Common myeloid progenitor, CD34-positive (primary cell): ENCODE measurements around the gene CNR1.

Source experiments
- CTCF ChIA-PET: fragments of 350-600 bp; sonication (Branson Sonifier 250); formaldehyde crosslinking; loops from one replicate; lab custom pipeline; 2021; ENCODE audit warnings: antibody characterized with exemption; lab: Charles Lee
- POLR2A ChIA-PET: fragments of 350-600 bp; sonication (Branson Sonifier 250); formaldehyde crosslinking; loops from one replicate; lab custom pipeline; 2021; ENCODE audit warnings: antibody characterized with exemption; lab: Charles Lee
- DNase-seq, 3 donors: peaks; one replicate each; pipeline versions ENCODE4 v3.0.0 to v3.0.0-alpha.2; 2013
- H3K27ac ChIP-seq, 2 experiments: 1 replicate in 1 of 2; 2 replicates in 1 of 2; pipeline ENCODE4 v1.7.0; 2013; ENCODE audit warnings: inconsistent platforms in 2 of 2, low read length in 2 of 2, mild to moderate bottlenecking in 2 of 2, low read depth in 1 of 2, moderate library complexity in 1 of 2; ENCODE audit not compliant: severe bottlenecking in 2 of 2, insufficient read depth in 1 of 2, poor library complexity in 1 of 2
- H3K27me3 ChIP-seq, 5 experiments: replicated peaks in 2 of 5; 1 replicate in 3 of 5; 2 replicates in 2 of 5; pipeline versions ENCODE4 v1.6.1 to v1.7.0; 2013; ENCODE audit warnings: low read length in 4 of 5, mild to moderate bottlenecking in 2 of 5, moderate library complexity in 2 of 5, inconsistent platforms in 1 of 5; ENCODE audit not compliant: insufficient read depth in 5 of 5, control insufficient read depth in 4 of 5
- H3K36me3 ChIP-seq, 4 experiments: 1 replicate in 2 of 4; 2 replicates in 2 of 4; pipeline versions ENCODE4 v1.6.1 to v1.7.0; 2013; ENCODE audit warnings: low read length in 3 of 4, control low read depth in 1 of 4, mild to moderate bottlenecking in 1 of 4; ENCODE audit not compliant: control insufficient read depth in 4 of 4, insufficient read depth in 4 of 4
- H3K4me1 ChIP-seq, 4 experiments: 1 replicate in 3 of 4; 2 replicates in 1 of 4; pipeline versions ENCODE4 v1.6.1 to v1.7.1; 2013; ENCODE audit warnings: low read length in 3 of 4, mild to moderate bottlenecking in 3 of 4, control low read depth in 1 of 4, inconsistent platforms in 1 of 4, moderate library complexity in 1 of 4; ENCODE audit not compliant: control insufficient read depth in 4 of 4, insufficient read depth in 4 of 4; ENCODE audit errors: control extremely low read depth in 1 of 4
- H3K4me3 ChIP-seq, 7 experiments: 1 replicate in 4 of 7; 2 replicates in 3 of 7; pipeline versions ENCODE4 v1.5.1 to v1.7.0; 2013; ENCODE audit warnings: mild to moderate bottlenecking in 7 of 7, low read length in 6 of 7, moderate library complexity in 6 of 7, inconsistent platforms in 2 of 7, low read depth in 2 of 7, control low read depth in 1 of 7; ENCODE audit not compliant: insufficient read depth in 4 of 7, control insufficient read depth in 1 of 7; ENCODE audit errors: extremely low read depth in 1 of 7
- H3K9me3 ChIP-seq, 5 experiments: 1 replicate in 4 of 5; 2 replicates in 1 of 5; pipeline versions ENCODE4 v1.6.1 to v1.7.1; 2013; ENCODE audit warnings: low read length in 4 of 5, mild to moderate bottlenecking in 2 of 5, inconsistent platforms in 1 of 5, low read depth in 1 of 5, moderate library complexity in 1 of 5; ENCODE audit not compliant: control insufficient read depth in 4 of 5, insufficient read depth in 2 of 5; ENCODE audit errors: control extremely low read depth in 1 of 5
- WGBS: methylation state at CpG from one replicate; pipeline ENCODE4 v1.1.5; 2013; ENCODE audit not compliant: insufficient coverage; 5-methylcytosine and 5-hydroxymethylcytosine counted together

Gene CNR1

GRCh38 chr6:88166493-88167351 lies 575 bp upstream of the CNR1 start:
- CTCF ChIA-PET: no interaction called here
- Histone ChIP-seq H3K27me3 (peaks cover 39 to 90% (median 46%) of the 10 kb centered on the region in 5 experiments), H3K9me3 (no peaks in the 10 kb centered on the region), H3K27ac (no peak overlapping the region), H3K4me3 (peak overlapping the region; percentile 18 to 78 (median 45)), H3K36me3 (no peaks in the 10 kb centered on the region), H3K4me1 (peaks cover 0 to 24% (median 20%) of the 10 kb centered on the region in 4 experiments)
- POLR2A ChIA-PET: no interaction called here
- peak in 2 of 3 donors; percentile 15 to 23 for DNase-seq
- WGBS: under 1% methylated on average over 67 of the region's 103 CpGs

GRCh38 chr6:88165087-88165843 lies 882 bp downstream of the CNR1 start:
- H3K9me3 ChIP-seq: no peaks in the 10 kb centered on the region
- 0% methylated on average over 10 of the region's 18 CpGs for WGBS
- peaks cover 0 to 24% (median 20%) of the 10 kb centered on the region in 4 experiments for H3K4me1 ChIP-seq
- no peaks in the 10 kb centered on the region for H3K36me3 ChIP-seq
- H3K27me3 ChIP-seq: peaks cover 32 to 88% (median 46%) of the 10 kb centered on the region in 5 experiments
- POLR2A ChIA-PET: interaction anchor here (0.6 kb wide), 1 partner anchor 11 kb away, joined by 6 read pairs; no protein-coding TSS in a partner anchor
- no peak overlapping the region for H3K27ac ChIP-seq
- CTCF ChIA-PET: no interaction called here
- DNase-seq: peak in 2 of 3 donors; percentile 20 to 40
- peak overlapping the region in 6 of 7 experiments; percentile 34 to 78 (median 57) for H3K4me3 ChIP-seq

- Histone ChIP-seq H3K9me3 (no peaks in the 10 kb centered on the region), H3K27ac (no peak overlapping the region), H3K36me3 (no peaks in the 10 kb centered on the region), H3K4me1 (peaks cover 0 to 24% (median 20%) of the 10 kb centered on the region in 4 experiments), H3K27me3 (peaks cover 30 to 76% (median 41%) of the 10 kb centered on the region in 5 experiments), H3K4me3 (no peak overlapping the region)
- WGBS: 100% methylated on average over 1 of the region's 4 CpGs
- ChIA-PET POLR2A (no interaction called here), CTCF (no interaction called here)
- DNase-seq: no peak
Measured at GRCh38 chr6:88164061-88164460, 2.1 kb downstream of the CNR1 start.

GRCh38 chr6:88163616-88164015 lies 2.5 kb downstream of the CNR1 start:
- ChIA-PET CTCF (no interaction called here), POLR2A (no interaction called here)
- no peaks in the 10 kb centered on the region for H3K36me3 ChIP-seq
- 100% methylated on average over 1 of the region's 1 CpG for WGBS
- H3K27me3 ChIP-seq: peaks cover 25 to 72% (median 38%) of the 10 kb centered on the region in 5 experiments
- no peaks in the 10 kb centered on the region for H3K9me3 ChIP-seq
- no peak overlapping the region for H3K27ac ChIP-seq
- H3K4me1 ChIP-seq: peaks cover 0 to 24% (median 20%) of the 10 kb centered on the region in 4 experiments
- H3K4me3 ChIP-seq: no peak overlapping the region
- no peak for DNase-seq

- no peak for DNase-seq
- H3K27me3 ChIP-seq: peaks cover 13 to 55% (median 28%) of the 10 kb centered on the region in 5 experiments
- H3K27ac ChIP-seq: no peak overlapping the region
- H3K4me1 ChIP-seq: peaks cover 0 to 17% (median 16%) of the 10 kb centered on the region in 4 experiments
- POLR2A ChIA-PET: no interaction called here
- 92% methylated on average over 3 of the region's 4 CpGs for WGBS
- H3K36me3 ChIP-seq: no peaks in the 10 kb centered on the region
- no peak overlapping the region for H3K4me3 ChIP-seq
- no peaks in the 10 kb centered on the region for H3K9me3 ChIP-seq
- CTCF ChIA-PET: no interaction called here
Measured at GRCh38 chr6:88161940-88162339, 4.2 kb downstream of the CNR1 start.

- ChIA-PET POLR2A (no interaction called here), CTCF (no interaction called here)
- no peaks in the 10 kb centered on the region for H3K36me3 ChIP-seq
- no peak overlapping the region for H3K4me3 ChIP-seq
- no peak overlapping the region for H3K27ac ChIP-seq
- no peaks in the 10 kb centered on the region for H3K4me1 ChIP-seq
- peaks cover 0 to 8% (median 0%) of the 10 kb centered on the region in 5 experiments for H3K27me3 ChIP-seq
- H3K9me3 ChIP-seq: peaks cover 0 to 4% (median 0%) of the 10 kb centered on the region in 5 experiments
- no peak for DNase-seq
- WGBS: no CpG with 5 or more reads among the region's 4 CpGs
Measured at GRCh38 chr6:88157106-88157505, 9.0 kb downstream of the CNR1 start.
